Neuron (in vitro differentiated cells): ENCODE measurements around the gene NFATC3.
"Not testable (repeated sequence)": the region's sequence is repeated elsewhere in the genome, so short reads cannot be mapped to it uniquely, and the experiment has no call there.

Experiments used
- H2AFZ ChIP-seq: one replicate; pipeline ENCODE4 v1.6.1; 2013; ENCODE audit warnings: low read depth, mild to moderate bottlenecking, inconsistent platforms, low read length, moderate library complexity
- H3K27me3 ChIP-seq: one replicate; pipeline ENCODE4 v1.6.1; 2013; ENCODE audit warnings: low read length; ENCODE audit not compliant: insufficient read depth
- H3K36me3 ChIP-seq: one replicate; pipeline ENCODE4 v1.6.1; 2013; ENCODE audit warnings: low read length; ENCODE audit not compliant: insufficient read depth
- H3K4me1 ChIP-seq: one replicate; pipeline ENCODE4 v1.6.1; 2013; ENCODE audit warnings: low read length; ENCODE audit not compliant: insufficient read depth
- H3K4me3 ChIP-seq: 2 replicates; pipeline ENCODE4 v1.5.1; 2013; ENCODE audit warnings: mild to moderate bottlenecking, low read length, moderate library complexity
- H3K9me3 ChIP-seq: one replicate; pipeline ENCODE4 v1.6.1; 2013; ENCODE audit warnings: low read length

NFATC3 gene

DNA sequence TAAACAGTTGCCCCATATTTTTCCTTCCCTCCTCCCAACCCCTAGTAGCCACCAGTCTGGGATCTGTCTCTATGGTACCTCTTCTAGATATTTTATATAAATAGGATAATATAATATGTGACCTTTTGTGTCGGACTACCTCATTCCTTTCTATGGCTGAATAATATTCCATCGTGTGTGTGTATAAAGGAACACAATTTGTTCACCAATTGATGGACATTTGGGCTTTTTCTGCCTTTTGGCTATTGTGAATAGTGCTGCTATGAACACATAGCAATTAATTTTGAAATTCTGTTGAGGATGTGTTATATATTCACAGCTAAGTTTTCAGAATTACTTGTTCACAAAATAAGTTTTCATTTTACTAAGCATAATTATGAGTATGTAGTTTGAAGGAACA, 2.5 kb downstream of the NFATC3 start:
- H3K36me3 ChIP-seq: no peaks in the 10 kb centered on the region
- H2AFZ ChIP-seq: no peak overlapping the region
- peak overlapping the region; percentile 99 for H3K4me3 ChIP-seq
- peaks cover 24% of the 10 kb centered on the region for H3K4me1 ChIP-seq
- H3K27me3 ChIP-seq: no peaks in the 10 kb centered on the region
- H3K9me3 ChIP-seq: no peaks in the 10 kb centered on the region

DNA sequence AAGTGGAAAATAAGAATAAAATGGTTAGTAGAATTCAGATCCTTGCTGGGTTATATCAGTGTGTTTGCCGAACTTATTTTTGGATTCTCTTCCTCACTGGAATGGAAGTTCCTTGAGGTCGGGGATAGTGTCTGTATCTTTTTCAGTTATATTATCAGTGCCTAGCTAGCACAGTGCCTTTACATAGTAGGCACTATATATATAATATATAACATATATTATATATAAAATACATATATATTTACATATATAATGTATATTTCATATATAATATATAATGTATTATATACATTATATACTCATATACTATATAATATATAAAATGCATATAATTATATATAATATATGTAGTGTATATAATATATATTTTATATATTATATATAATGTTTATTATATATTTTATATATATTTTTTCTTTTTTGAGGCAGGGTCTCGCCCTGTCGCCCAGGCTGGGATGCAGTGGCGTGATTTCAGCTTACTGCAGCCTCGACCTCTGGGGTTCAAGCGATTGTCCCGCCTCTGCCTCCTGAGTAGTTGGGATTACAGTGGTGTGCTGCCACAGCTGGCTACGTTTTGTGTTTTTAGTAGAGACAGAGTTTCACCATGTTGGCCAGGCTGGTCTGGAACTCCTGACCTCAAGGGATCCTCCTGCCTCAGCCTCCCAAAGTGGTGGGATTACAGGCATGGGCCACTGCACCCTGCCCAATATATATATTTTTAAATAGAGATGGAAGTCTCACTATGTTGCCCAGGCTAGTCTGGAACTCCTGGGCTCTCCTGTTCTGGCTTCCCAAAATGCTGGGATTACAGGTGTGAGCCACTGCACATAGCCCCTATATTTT, 3.2 kb downstream of the NFATC3 start:
- H3K4me3 ChIP-seq: peak overlapping the region; percentile 99
- peaks cover 22% of the 10 kb centered on the region for H3K4me1 ChIP-seq
- no peaks in the 10 kb centered on the region for H3K36me3 ChIP-seq
- H3K27me3 ChIP-seq: no peaks in the 10 kb centered on the region
- no peaks in the 10 kb centered on the region for H3K9me3 ChIP-seq
- H2AFZ ChIP-seq: no peak overlapping the region

DNA sequence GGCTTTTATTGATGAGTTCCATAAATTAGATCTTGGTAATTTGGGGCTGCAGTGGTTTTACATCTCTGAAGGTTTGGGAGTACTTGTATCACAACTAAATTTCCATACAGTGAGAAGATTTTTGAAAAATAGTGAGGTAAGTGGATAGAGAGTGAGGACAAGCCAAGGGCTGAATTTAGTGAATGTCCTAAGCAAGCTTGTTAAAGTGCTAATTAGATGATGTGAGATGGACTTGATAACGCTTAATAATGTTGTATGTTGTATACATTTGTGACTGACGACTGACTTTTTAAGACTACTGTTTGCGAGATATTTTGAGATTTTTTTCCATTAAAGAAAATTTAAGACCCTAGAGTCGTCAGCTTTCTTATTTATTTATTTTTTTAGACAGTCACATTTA, 3.9 kb downstream of the NFATC3 start:
- H3K4me1 ChIP-seq: peaks cover 15% of the 10 kb centered on the region
- H3K4me3 ChIP-seq: no peak overlapping the region
- no peaks in the 10 kb centered on the region for H3K36me3 ChIP-seq
- no peaks in the 10 kb centered on the region for H3K27me3 ChIP-seq
- H3K9me3 ChIP-seq: no peaks in the 10 kb centered on the region
- H2AFZ ChIP-seq: no peak overlapping the region

DNA sequence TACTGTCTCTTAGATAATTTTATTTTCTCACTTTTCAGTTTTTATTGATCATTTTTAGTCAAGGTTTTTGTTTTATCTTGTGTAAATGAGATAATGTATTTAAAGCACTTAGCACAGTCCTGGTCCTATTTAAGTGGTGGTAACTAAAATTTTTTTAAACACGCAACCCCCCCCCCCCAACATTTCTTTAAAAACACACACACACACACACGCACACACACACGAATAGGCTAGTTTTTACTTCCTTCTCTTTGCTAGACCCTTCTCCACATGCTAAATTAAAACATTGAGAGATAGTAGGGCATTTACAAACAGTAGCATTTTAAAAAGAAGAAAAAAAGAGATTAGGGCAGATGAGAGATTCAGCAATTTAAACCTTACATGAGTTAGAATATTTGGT, 5.0 kb downstream of the NFATC3 start:
- H3K27me3 ChIP-seq: no peaks in the 10 kb centered on the region
- no peak overlapping the region for H2AFZ ChIP-seq
- H3K4me1 ChIP-seq: peaks cover 11% of the 10 kb centered on the region
- no peaks in the 10 kb centered on the region for H3K9me3 ChIP-seq
- no peak overlapping the region for H3K4me3 ChIP-seq
- H3K36me3 ChIP-seq: no peaks in the 10 kb centered on the region

DNA sequence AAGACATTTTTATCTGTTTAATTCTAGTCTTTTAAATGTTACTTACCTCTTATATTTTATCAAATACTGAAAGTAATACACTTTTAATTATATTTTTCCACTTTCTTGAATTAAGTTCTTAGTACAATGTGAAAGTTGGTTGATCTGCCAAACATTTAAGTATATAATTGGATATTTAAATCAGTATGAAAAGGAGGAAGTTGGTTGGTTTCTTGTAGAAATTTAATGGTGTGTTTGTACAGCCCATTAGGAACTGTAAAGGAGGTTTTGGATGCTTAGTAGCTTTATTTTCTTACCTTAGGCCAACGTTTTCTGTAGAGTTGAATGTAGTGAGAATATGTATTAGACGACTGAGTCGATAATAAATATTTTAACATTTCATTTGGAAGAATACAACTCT, 5.4 kb downstream of the NFATC3 start:
- H3K36me3 ChIP-seq: no peaks in the 10 kb centered on the region
- no peak overlapping the region for H2AFZ ChIP-seq
- H3K4me1 ChIP-seq: peaks cover 11% of the 10 kb centered on the region
- H3K4me3 ChIP-seq: no peak overlapping the region
- H3K27me3 ChIP-seq: no peaks in the 10 kb centered on the region
- H3K9me3 ChIP-seq: no peaks in the 10 kb centered on the region

DNA sequence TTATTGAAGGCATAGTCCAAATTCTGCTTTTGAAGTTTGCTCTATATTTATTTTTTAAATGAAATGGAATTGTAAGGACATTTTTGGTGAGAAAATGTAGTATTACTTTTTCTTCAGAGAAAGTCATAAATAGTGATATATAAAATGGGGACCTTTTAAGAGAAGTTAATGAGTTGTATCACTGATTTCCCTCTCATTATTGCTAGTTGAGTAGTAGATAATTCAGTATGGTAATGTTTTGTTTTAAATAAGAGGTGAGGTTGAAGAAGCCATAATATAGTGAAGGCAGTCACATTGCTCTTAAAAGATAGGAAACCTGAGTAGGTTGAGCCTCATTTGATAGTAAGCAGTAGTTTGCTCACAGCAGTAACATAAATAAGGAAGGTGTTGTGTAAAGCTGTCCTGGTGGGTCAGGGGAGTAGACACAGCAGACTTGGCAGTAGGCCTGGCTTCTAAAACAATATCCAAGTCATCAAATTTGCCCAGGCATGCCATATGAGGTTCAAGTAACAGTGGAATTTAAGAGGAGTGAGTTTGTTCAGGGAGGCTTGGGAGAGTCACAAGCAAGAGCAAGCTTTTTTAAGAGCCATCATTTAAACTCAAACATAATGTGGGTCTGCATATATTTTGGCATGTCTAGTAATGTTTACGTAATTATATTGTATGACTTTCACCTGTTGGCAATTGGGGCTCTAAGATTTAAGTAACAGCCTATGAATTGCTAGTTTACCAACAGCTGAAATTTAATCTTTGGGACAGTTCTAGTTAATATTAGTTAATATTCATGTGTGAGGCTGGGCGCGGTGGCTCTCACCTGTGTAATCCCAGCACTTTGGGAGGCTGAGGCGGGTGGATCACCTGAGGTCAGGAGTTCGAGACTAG, 6.5 kb downstream of the NFATC3 start:
- Histone ChIP-seq H3K36me3 (no peaks in the 10 kb centered on the region), H3K27me3 (no peaks in the 10 kb centered on the region), H3K9me3 (no peaks in the 10 kb centered on the region), H3K4me3 (no peak overlapping the region), H3K4me1 (peaks cover 11% of the 10 kb centered on the region), H2AFZ (no peak overlapping the region)

DNA sequence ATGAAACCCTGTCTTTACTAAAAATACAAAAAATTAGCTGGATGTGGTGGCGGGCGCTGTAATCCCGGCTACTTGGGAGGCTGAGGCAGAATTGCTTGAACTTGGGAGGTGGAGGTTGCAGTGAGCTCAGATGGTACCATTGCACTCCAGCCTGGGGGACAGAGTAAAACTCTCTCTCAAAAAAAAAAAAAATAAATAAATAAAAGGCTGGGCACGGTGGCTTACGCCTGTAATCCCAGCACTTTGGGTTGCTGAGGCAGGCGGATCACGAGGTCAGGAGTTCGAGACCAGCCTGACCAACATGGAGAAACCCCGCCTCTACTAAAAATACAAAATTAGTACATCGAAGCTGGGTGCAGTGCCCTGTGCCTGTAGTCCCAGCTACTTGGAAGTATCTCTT, 7.1 kb downstream of the NFATC3 start:
- H3K27me3 ChIP-seq, H3K36me3 ChIP-seq, H3K4me3 ChIP-seq, H3K4me1 ChIP-seq, H2AFZ ChIP-seq, H3K9me3 ChIP-seq: not testable (repeated sequence)

DNA sequence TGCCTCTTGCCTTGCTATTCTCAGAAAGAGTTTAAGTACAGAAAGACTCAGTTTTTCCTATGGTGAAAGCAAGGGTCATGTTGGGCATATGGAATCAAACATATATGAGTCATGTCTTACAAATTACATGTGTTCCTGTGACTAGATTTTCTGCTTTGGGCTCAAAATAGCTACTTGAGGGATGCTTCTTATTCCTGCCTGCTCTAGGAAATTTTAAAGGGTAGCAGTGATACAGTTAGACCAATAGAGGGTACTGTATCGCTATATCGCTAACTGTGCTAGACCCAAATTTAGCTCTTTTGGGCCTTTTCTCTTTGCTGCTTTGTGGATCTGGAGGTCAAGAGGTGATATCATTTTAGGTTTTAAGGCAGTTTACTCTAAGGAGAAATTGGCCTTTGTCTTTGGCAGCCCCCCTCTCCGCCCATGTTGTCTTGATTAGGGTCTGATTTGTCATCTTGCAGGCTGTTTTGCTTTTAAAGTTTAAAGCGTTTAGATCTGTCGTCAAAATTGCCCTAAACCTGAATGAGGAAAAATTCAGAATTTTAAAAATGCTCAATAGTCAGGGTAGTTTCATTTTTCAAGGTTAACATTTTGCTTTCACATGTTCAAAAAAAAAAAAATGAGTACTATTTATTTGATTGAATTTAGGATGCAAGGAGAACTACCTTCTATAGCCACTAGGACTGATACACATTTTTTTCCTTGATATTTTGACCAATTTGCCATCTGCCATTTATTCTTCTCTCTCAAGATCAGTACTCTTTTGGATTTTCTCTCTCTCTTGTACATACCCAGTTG, 8.8 kb downstream of the NFATC3 start:
- no peak overlapping the region for H2AFZ ChIP-seq
- no peaks in the 10 kb centered on the region for H3K27me3 ChIP-seq
- peaks cover 2% of the 10 kb centered on the region for H3K4me1 ChIP-seq
- H3K4me3 ChIP-seq: no peak overlapping the region
- H3K9me3 ChIP-seq: no peaks in the 10 kb centered on the region
- no peaks in the 10 kb centered on the region for H3K36me3 ChIP-seq

DNA sequence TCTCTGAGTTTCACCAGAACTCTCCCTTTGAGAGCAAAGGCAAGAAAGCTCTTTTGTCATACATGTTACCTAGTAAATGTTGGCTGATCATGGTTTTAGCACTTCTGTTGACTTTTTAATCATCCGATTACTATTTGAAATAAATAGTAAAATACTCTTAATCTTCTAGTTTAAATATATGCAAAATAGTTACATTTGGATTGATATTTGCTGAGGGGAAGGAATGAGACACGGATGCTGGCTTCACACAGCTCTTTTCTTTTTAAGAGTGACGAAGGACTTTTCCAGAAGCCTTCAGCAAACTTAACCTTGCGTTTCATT, 9.4 kb downstream of the NFATC3 start:
- Histone ChIP-seq H3K36me3 (no peaks in the 10 kb centered on the region), H3K27me3 (no peaks in the 10 kb centered on the region), H3K4me3 (no peak overlapping the region), H3K9me3 (no peaks in the 10 kb centered on the region), H3K4me1 (peaks cover 2% of the 10 kb centered on the region), H2AFZ (no peak overlapping the region)

DNA sequence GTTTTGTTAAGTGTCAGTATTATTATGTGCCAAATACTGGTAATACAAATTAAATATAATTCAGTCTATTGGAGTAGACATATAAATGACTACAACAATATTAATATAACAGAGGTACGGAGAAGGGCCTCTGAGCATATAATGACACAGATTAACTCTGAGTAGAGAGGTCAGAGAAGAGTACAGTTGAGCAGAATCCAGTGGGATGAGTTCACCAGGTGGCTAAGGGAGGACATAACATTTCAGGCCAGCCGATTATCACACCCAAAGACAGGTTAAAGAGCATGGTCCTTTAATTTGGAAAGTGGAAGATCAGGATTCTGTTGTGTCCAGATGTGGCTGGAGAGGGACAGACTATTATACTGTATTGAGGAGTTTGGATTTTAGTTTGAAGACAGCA, 11.3 kb downstream of the NFATC3 start:
- Histone ChIP-seq H3K27me3 (no peaks in the 10 kb centered on the region), H3K36me3 (no peaks in the 10 kb centered on the region), H3K9me3 (peaks cover 3% of the 10 kb centered on the region), H2AFZ (no peak overlapping the region), H3K4me3 (no peak overlapping the region), H3K4me1 (peaks cover under 1% of the 10 kb centered on the region)

DNA sequence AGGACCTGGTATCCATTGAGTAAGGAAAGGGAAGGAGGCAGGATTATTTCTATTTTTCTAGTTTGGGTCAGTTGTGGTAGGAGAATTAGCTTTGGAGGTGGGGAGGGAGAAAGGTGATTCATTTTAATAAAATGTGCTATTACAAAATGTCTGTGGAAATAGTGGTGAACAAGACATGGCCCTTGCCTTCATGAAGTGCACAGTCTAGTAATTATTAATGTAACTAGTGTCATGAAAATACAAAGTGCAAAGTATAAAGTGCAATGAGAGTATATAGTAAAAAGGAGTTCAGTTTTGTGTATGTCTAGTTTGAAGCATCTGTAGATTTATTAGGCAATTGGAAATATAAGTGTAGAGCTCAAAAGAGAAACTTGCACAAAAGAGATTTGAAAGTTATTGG, 11.9 kb downstream of the NFATC3 start:
- Histone ChIP-seq H3K9me3 (peaks cover 3% of the 10 kb centered on the region), H3K27me3 (no peaks in the 10 kb centered on the region), H3K4me3 (no peak overlapping the region), H2AFZ (no peak overlapping the region), H3K4me1 (no peaks in the 10 kb centered on the region), H3K36me3 (no peaks in the 10 kb centered on the region)

DNA sequence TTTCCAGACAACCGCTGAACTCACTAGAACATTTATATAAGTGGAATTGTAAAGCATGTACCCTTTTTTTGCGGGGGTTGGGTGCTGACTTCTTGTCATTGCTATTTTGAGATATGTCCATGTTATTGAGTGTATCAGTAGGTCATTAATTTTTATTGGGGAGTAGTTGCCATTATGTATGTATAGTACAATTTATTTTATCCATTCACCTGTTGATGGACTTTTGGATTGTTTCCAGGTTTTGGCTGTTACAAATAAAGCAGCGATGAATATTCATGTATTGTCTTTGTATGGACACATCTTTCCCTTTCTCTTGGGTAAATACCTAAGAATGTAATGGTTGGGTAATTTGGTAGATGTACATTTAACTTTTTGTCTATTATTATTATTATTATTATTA, 12.7 kb downstream of the NFATC3 start:
- no peaks in the 10 kb centered on the region for H3K27me3 ChIP-seq
- H3K36me3 ChIP-seq: no peaks in the 10 kb centered on the region
- no peaks in the 10 kb centered on the region for H3K4me1 ChIP-seq
- H2AFZ ChIP-seq: no peak overlapping the region
- no peak overlapping the region for H3K4me3 ChIP-seq
- peaks cover 5% of the 10 kb centered on the region for H3K9me3 ChIP-seq

DNA sequence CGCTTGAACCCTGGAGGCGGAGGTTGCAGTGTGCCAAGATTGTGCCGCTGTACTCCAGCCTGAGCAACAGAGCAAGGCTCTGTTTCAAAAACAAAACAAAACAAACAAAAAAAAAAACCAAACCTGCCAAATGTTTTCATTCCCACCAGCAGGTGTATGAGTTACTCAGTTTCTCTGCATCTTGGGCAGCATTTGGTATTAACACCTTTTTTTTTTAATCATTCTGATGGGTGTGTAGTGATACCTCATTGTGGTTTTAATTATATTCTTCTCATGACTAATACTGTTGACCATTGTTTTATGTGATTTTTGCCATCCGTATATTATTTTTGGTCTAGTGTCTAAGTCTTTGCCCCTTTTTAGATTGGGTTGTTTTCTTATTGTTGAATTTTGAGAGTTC, 15.3 kb downstream of the NFATC3 start:
- no peaks in the 10 kb centered on the region for H3K36me3 ChIP-seq
- no peak overlapping the region for H3K4me3 ChIP-seq
- peaks cover 7% of the 10 kb centered on the region for H3K9me3 ChIP-seq
- H3K4me1 ChIP-seq: no peaks in the 10 kb centered on the region
- H2AFZ ChIP-seq: no peak overlapping the region
- no peaks in the 10 kb centered on the region for H3K27me3 ChIP-seq
